SK-N-SH (cell line): ENCODE measurements around the gene NT5C. TPM values are rescaled to one million over a fixed set of nuclear protein-coding genes. Genes with fewer than 3 reads are reported as not detected.
A peak's percentile ranks its signal among the peaks of the same experiment; 100 is the strongest.

Experiments used
- CTCF ChIA-PET: fragments of 300-600, 350-600 bp; formaldehyde crosslinking; extraction: SDS; loops from one replicate; lab custom pipeline; 2021; lab: Yijun Ruan, JAX
- POLR2A ChIA-PET: fragments of 350-600 bp; sonication (Branson Sonifier 250); formaldehyde crosslinking; extraction: SDS; loops from one replicate; lab custom pipeline; 2020; ENCODE audit warnings: antibody characterized with exemption, inconsistent platforms; lab: Yijun Ruan, JAX
- DNase-seq: peaks from one replicate; pipeline ENCODE4 v3.0.0; 2012
- H2AFZ ChIP-seq: fragments of 200-600 bp; sonication (generic); 2 replicates; pipeline ENCODE4 v1.8.1; 2016; ENCODE audit warnings: antibody characterized with exemption, mild to moderate bottlenecking, low read depth
- H3F3A ChIP-seq: fragments of 200-600 bp; sonication (generic); replicated peaks from 2 replicates; pipeline ENCODE3; 2016; ENCODE audit warnings: antibody characterized with exemption, mild to moderate bottlenecking; ENCODE audit not compliant: insufficient read depth
- H3K27ac ChIP-seq, 2 experiments: fragments of 200-500 bp in 1 of 2; fragments of 200-600 bp in 1 of 2; sonication (Bioruptor generic) in 1 of 2; sonication (generic), shearing (Covaris generic) in 1 of 2; 2 replicates each; pipeline versions ENCODE4 v1.5.1 to v1.6.1; 2014 to 2016; ENCODE audit warnings: low read depth in 2 of 2, inconsistent platforms in 1 of 2, low read length in 1 of 2, mild to moderate bottlenecking in 1 of 2, mixed read lengths in 1 of 2
- H3K27me3 ChIP-seq: fragments of 200-600 bp; sonication (generic), shearing (Covaris generic); 2 replicates; pipeline ENCODE4 v1.6.1; 2016; ENCODE audit warnings: mixed run types; ENCODE audit not compliant: insufficient read depth
- H3K36me3 ChIP-seq, 2 experiments: fragments of 200-500 bp in 1 of 2; fragments of 200-600 bp in 1 of 2; sonication (Bioruptor generic) in 1 of 2; sonication (generic) in 1 of 2; replicated peaks in 1 of 2; 2 replicates each; pipeline versions ENCODE3 to v1.5.1; 2014 to 2016; ENCODE audit warnings: low read length in 1 of 2, mild to moderate bottlenecking in 1 of 2; ENCODE audit not compliant: insufficient read depth in 2 of 2, control insufficient read depth in 1 of 2
- H3K4me1 ChIP-seq, 2 experiments: fragments of 200-500 bp in 1 of 2; fragments of 200-600 bp in 1 of 2; sonication (Bioruptor generic) in 1 of 2; sonication (generic), shearing (Covaris generic) in 1 of 2; 2 replicates each; pipeline versions ENCODE4 v1.5.1 to v1.6.1; 2014 to 2016; ENCODE audit warnings: low read depth in 1 of 2, low read length in 1 of 2, mixed run types in 1 of 2; ENCODE audit not compliant: insufficient read depth in 2 of 2, control insufficient read depth in 1 of 2
- H3K4me2 ChIP-seq: fragments of 200-600 bp; sonication (generic), shearing (Covaris generic); 2 replicates; pipeline ENCODE4 v1.6.1; 2017; ENCODE audit warnings: mixed run types
- H3K4me3 ChIP-seq, 2 experiments: fragments of 200-500 bp in 1 of 2; fragments of 200-600 bp in 1 of 2; sonication (Bioruptor generic) in 1 of 2; sonication (generic), shearing (Covaris generic) in 1 of 2; 2 replicates each; pipeline versions ENCODE4 v1.5.1 to v1.8.1; 2014 to 2016; ENCODE audit warnings: low read depth in 2 of 2, inconsistent platforms in 1 of 2, low read length in 1 of 2, mild to moderate bottlenecking in 1 of 2, mixed read lengths in 1 of 2, moderate library complexity in 1 of 2
- H3K79me2 ChIP-seq: fragments of 200-600 bp; sonication (generic); 2 replicates; pipeline ENCODE4 v1.8.1; 2017; ENCODE audit warnings: mild to moderate bottlenecking; ENCODE audit not compliant: insufficient read depth
- H3K9ac ChIP-seq: fragments of 200-600 bp; sonication (generic); 2 replicates; pipeline ENCODE4 v1.6.1; 2017; ENCODE audit warnings: mixed run types
- H3K9me2 ChIP-seq: fragments of 200-600 bp; sonication (generic); 2 replicates; pipeline ENCODE4 v1.6.1; 2017; ENCODE audit warnings: mixed run types
- H3K9me3 ChIP-seq: fragments of 200-600 bp; sonication (generic); 2 replicates; pipeline ENCODE4 v1.6.1; 2017; ENCODE audit warnings: mixed run types, mild to moderate bottlenecking, moderate library complexity
- H4K20me1 ChIP-seq: fragments of 200-600 bp; sonication (generic); 2 replicates; pipeline ENCODE4 v1.6.1; 2017; ENCODE audit warnings: mild to moderate bottlenecking, mixed run types; ENCODE audit not compliant: insufficient read depth
- CHD2 ChIP-seq: fragments of 150-350 bp; IDR thresholded peaks from 2 replicates; pipeline ENCODE4 v1.6.1; 2018; ENCODE audit warnings: low read length; ENCODE audit not compliant: partially characterized antibody
- EZH2phosphoT487 ChIP-seq: fragments of 200-600 bp; sonication (generic); IDR thresholded peaks from 2 replicates; pipeline ENCODE4 v1.6.1; 2017; ENCODE audit warnings: low read depth, mixed run types, mild to moderate bottlenecking, antibody characterized with exemption, moderate library complexity, borderline replicate concordance
- FOXJ3 ChIP-seq: sonication (generic); formaldehyde crosslinking; IDR thresholded peaks from 2 replicates; pipeline ENCODE4 v1.5.1; 2020; ENCODE audit warnings: mild to moderate bottlenecking, missing genetic modification reagents
- FOXM1 ChIP-seq: IDR thresholded peaks from 2 replicates; pipeline ENCODE4 v1.4.0; 2012; ENCODE audit warnings: low read depth, mild to moderate bottlenecking
- GABPA ChIP-seq: IDR thresholded peaks from 2 replicates; pipeline ENCODE4 v1.4.0; 2012; ENCODE audit warnings: low read depth, mild to moderate bottlenecking
- GATA2 ChIP-seq: sonication (generic); formaldehyde crosslinking; IDR thresholded peaks from 2 replicates; pipeline ENCODE4 v1.5.0; 2020; ENCODE audit warnings: mild to moderate bottlenecking, missing genetic modification reagents
- IRF3 ChIP-seq: fragments of 150-350 bp; IDR thresholded peaks from 2 replicates; pipeline ENCODE4 v1.6.1; 2016; ENCODE audit warnings: mild to moderate bottlenecking, low read depth, low read length
- JUND ChIP-seq: IDR thresholded peaks from 2 replicates; pipeline ENCODE4 v1.4.0; 2012
- MEF2A ChIP-seq: IDR thresholded peaks from 2 replicates; pipeline ENCODE4 v1.4.0; 2012; ENCODE audit warnings: low read depth, borderline replicate concordance
- MXI1 ChIP-seq: IDR thresholded peaks from 2 replicates; pipeline ENCODE4 v1.6.1; 2012; ENCODE audit warnings: mild to moderate bottlenecking, low read depth, low read length, improper control_type of control experiment
- NRF1 ChIP-seq: IDR thresholded peaks from 2 replicates; pipeline ENCODE4 v1.6.1; 2012; ENCODE audit warnings: low read depth, mild to moderate bottlenecking, low read length
- POLR2AphosphoS5 ChIP-seq: IDR thresholded peaks from 2 replicates; pipeline ENCODE4 v1.6.1; 2012; ENCODE audit warnings: low read depth, low read length
- RCOR1 ChIP-seq: fragments of 150-350 bp; IDR thresholded peaks from 2 replicates; pipeline ENCODE4 v1.6.1; 2017; ENCODE audit warnings: antibody characterized with exemption, low read length
- SIN3A ChIP-seq: IDR thresholded peaks from 2 replicates; pipeline ENCODE4 v1.6.1; 2012; ENCODE audit warnings: low read depth, mild to moderate bottlenecking, low read length, moderate library complexity, borderline replicate concordance
- SMC3 ChIP-seq: IDR thresholded peaks from 2 replicates; pipeline ENCODE4 v1.6.1; 2012; ENCODE audit warnings: low read depth, low read length, improper control_type of control experiment
- TAF1 ChIP-seq: IDR thresholded peaks from 2 replicates; pipeline ENCODE4 v1.6.1; 2012; ENCODE audit warnings: low read depth, mild to moderate bottlenecking, low read length, moderate library complexity, borderline replicate concordance
- TCF12 ChIP-seq: IDR thresholded peaks from 2 replicates; pipeline ENCODE4 v1.4.0; 2012
- YY1 ChIP-seq: IDR thresholded peaks from 2 replicates; pipeline ENCODE4 v1.4.0; 2012; ENCODE audit warnings: low read depth, mild to moderate bottlenecking
- ZBTB33 ChIP-seq: IDR thresholded peaks from 2 replicates; pipeline ENCODE4 v1.4.0; 2012; ENCODE audit warnings: low read depth, borderline replicate concordance
- WGBS: methylation state at CpG from one replicate; pipeline ENCODE4 v1.1.6; 2017; ENCODE audit warnings: low lambda C conversion rate; 5-methylcytosine and 5-hydroxymethylcytosine counted together
- polyA plus RNA-seq, 3 experiments: library from polyadenylated mRNA; depleted of rRNA; stranded (reverse); fragments of >200 nt; gene quantifications; 2 replicates each; pipeline ENCODE4 v1.2.3, GENCODE V29; 2012
- TF ChIP-seq, protein P1 (sequence below): IDR thresholded peaks from 2 replicates; pipeline ENCODE4 v1.6.1; 2012; ENCODE audit warnings: mild to moderate bottlenecking, low read depth, low read length, moderate library complexity
- TF ChIP-seq, protein P2 (sequence below): fragments of 200-600 bp; sonication (generic); IDR thresholded peaks from 2 replicates; pipeline ENCODE4 v1.6.1; 2017; ENCODE audit warnings: antibody characterized with exemption, mild to moderate bottlenecking, moderate library complexity
- TF ChIP-seq, protein P3 (sequence below): IDR thresholded peaks from 2 replicates; pipeline ENCODE4; 2012

NT5C gene
- polyA plus RNA-seq (2012; rRNA removed) = 111 and 114 TPM in 2 replicates
- polyA plus RNA-seq (2012; cell fraction: cytosol; rRNA removed) = 53.5 and 66.8 TPM in 2 replicates
- polyA plus RNA-seq (2012; cell fraction: nucleus; rRNA removed) = 316 and 454 TPM in 2 replicates

- Histone ChIP-seq H4K20me1 (peaks cover 9% of the 10 kb centered on the region; the same call in 1 of the 2 replicates), H3K36me3 (peaks cover 22 to 31% of the 10 kb centered on the region in 2 experiments), H3K9ac (peak within 1 kb of the TSS; percentile 90), H3K27ac (peak within 1 kb of the TSS; percentile 78 to 90), H3K4me2 (peak within 1 kb of the TSS; percentile 96), H3K4me3 (peak within 1 kb of the TSS; percentile 64 to 88), H3K27me3 (no peaks in the 10 kb centered on the region), H3F3A (peaks cover 44% of the 10 kb centered on the region), H2AFZ (peak within 1 kb of the TSS; percentile 98), H3K9me3 (no peaks in the 10 kb centered on the region), H3K4me1 (peaks cover 5 to 16% of the 10 kb centered on the region in 2 experiments; a peak in 2 of 4 replicates), H3K9me2 (no peaks in the 10 kb centered on the region), H3K79me2 (peaks cover 25% of the 10 kb centered on the region; the same call in 1 of the 2 replicates)
- peak; percentile 97 for DNase-seq
- ChIA-PET POLR2A (interaction anchor here (0.6 to 2.5 kb wide), 18 partner anchors 9 to 170 kb away, joined by 3 to 22 read pairs (median 4); partner anchors contain the start of genes ARMC7, HID1, JPT1 and MIF4GD), CTCF (interaction anchor here (0.6 to 19.6 kb wide), 54 partner anchors 9 to 618 kb away, joined by 3 to 422 read pairs (median 5); partner anchors contain the start of genes ARMC7, ATP5PD, GGA3 and JPT1)
- WGBS = 7% methylated on average over 12 of the region's 82 CpGs
- TF ChIP-seq NRF1 = peak; percentile 81
- peak; percentile 41; the same call in 1 of the 2 replicates for TF ChIP-seq YY1
- TF ChIP-seq MXI1 = no peak; the same call in none of the 2 replicates
- TF ChIP-seq, protein P1, sequence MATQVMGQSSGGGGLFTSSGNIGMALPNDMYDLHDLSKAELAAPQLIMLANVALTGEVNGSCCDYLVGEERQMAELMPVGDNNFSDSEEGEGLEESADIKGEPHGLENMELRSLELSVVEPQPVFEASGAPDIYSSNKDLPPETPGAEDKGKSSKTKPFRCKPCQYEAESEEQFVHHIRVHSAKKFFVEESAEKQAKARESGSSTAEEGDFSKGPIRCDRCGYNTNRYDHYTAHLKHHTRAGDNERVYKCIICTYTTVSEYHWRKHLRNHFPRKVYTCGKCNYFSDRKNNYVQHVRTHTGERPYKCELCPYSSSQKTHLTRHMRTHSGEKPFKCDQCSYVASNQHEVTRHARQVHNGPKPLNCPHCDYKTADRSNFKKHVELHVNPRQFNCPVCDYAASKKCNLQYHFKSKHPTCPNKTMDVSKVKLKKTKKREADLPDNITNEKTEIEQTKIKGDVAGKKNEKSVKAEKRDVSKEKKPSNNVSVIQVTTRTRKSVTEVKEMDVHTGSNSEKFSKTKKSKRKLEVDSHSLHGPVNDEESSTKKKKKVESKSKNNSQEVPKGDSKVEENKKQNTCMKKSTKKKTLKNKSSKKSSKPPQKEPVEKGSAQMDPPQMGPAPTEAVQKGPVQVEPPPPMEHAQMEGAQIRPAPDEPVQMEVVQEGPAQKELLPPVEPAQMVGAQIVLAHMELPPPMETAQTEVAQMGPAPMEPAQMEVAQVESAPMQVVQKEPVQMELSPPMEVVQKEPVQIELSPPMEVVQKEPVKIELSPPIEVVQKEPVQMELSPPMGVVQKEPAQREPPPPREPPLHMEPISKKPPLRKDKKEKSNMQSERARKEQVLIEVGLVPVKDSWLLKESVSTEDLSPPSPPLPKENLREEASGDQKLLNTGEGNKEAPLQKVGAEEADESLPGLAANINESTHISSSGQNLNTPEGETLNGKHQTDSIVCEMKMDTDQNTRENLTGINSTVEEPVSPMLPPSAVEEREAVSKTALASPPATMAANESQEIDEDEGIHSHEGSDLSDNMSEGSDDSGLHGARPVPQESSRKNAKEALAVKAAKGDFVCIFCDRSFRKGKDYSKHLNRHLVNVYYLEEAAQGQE = peak; percentile 32; the same call in 1 of the 2 replicates
- no peak for TF ChIP-seq FOXJ3 (CRISPR knock-in tag)
- no peak for TF ChIP-seq MEF2A
- no peak for TF ChIP-seq FOXM1
- TF ChIP-seq, protein P2, sequence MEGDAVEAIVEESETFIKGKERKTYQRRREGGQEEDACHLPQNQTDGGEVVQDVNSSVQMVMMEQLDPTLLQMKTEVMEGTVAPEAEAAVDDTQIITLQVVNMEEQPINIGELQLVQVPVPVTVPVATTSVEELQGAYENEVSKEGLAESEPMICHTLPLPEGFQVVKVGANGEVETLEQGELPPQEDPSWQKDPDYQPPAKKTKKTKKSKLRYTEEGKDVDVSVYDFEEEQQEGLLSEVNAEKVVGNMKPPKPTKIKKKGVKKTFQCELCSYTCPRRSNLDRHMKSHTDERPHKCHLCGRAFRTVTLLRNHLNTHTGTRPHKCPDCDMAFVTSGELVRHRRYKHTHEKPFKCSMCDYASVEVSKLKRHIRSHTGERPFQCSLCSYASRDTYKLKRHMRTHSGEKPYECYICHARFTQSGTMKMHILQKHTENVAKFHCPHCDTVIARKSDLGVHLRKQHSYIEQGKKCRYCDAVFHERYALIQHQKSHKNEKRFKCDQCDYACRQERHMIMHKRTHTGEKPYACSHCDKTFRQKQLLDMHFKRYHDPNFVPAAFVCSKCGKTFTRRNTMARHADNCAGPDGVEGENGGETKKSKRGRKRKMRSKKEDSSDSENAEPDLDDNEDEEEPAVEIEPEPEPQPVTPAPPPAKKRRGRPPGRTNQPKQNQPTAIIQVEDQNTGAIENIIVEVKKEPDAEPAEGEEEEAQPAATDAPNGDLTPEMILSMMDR = peak; percentile 74
- TF ChIP-seq JUND = no peak
- TF ChIP-seq RCOR1 = 0 out of 2 replicates have a peak, but pooled peaks have one; percentile 4
- TF ChIP-seq SIN3A = peak; percentile 75; the same call in 1 of the 2 replicates
- TF ChIP-seq CHD2 = peak; percentile 46
- peak; percentile 22; the same call in 1 of the 2 replicates for TF ChIP-seq SMC3
- TF ChIP-seq EZH2phosphoT487 = no peak
- TF ChIP-seq ZBTB33 = no peak
- TF ChIP-seq TCF12 = no peak
- TF ChIP-seq POLR2AphosphoS5 = peak; percentile 92
- TF ChIP-seq, protein P3, sequence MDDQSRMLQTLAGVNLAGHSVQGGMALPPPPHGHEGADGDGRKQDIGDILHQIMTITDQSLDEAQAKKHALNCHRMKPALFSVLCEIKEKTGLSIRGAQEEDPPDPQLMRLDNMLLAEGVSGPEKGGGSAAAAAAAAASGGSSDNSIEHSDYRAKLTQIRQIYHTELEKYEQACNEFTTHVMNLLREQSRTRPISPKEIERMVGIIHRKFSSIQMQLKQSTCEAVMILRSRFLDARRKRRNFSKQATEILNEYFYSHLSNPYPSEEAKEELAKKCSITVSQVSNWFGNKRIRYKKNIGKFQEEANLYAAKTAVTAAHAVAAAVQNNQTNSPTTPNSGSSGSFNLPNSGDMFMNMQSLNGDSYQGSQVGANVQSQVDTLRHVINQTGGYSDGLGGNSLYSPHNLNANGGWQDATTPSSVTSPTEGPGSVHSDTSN = no peak
- 0 out of 2 replicates have a peak, but pooled peaks have one; percentile 14 for TF ChIP-seq GATA2 (CRISPR knock-in tag)
- TF ChIP-seq TAF1 = peak; percentile 89
- TF ChIP-seq GABPA = peak; percentile 85
- no peak for TF ChIP-seq IRF3
Measured at GRCh38 chr17:75131278-75132017, at the start of gene NT5C. Gene NT5C, minus strand, starts transcription at chr17:75131742. Its CDS starts 35 bp downstream, at chr17:75131707.
